ENCODE results near the gene PAEP.
"Not testable (repeated sequence)": the region's sequence is repeated elsewhere in the genome, so short reads cannot be mapped to it uniquely, and the experiment has no call there.

PAEP gene

DNA sequence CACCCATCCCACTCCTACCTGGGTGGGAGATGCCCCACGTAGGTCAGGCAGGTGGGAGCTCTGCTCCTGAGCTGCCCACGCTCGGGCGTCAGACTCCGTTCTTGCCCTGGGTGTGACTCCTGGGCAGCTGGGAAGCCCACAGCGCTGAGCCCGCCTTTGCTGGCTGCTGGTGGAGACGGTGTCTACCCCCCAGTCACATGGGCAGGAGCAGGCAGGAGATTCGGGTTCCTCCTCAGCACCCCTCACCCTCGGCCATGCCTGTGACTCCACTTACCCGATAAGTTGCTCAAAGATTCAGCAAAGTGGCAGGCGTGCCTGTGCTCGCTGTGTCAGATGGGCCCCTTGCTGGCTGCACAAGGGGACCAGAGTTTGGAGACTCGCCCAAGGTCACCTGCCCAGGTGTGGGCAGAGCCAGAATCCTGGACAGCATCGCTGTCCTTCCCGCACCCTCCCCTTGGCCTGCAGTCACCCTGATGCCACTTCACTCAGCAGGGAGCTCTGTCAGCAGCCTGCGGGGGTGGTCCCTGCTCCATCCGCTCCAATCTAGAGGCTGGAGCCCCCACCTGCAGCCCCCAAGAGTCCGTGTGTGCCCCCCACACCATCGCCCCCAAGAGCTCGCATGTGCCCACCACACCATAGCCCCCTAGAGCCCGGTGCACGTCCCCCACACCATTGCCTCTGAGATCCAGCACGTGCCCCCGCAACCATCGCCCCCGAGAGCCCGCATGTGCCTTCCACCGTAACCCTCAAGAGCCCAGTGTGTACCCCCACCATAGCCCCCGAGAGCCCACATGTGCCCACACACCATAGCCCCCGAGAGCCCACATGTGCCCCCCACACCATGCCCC, 36.1 kb upstream of the PAEP start:
- intact Hi-C loops (cut with DNase I) = no loop called here
- peak in 2 of 10 donors; percentile 78 to 82 for DNase-seq

DNA sequence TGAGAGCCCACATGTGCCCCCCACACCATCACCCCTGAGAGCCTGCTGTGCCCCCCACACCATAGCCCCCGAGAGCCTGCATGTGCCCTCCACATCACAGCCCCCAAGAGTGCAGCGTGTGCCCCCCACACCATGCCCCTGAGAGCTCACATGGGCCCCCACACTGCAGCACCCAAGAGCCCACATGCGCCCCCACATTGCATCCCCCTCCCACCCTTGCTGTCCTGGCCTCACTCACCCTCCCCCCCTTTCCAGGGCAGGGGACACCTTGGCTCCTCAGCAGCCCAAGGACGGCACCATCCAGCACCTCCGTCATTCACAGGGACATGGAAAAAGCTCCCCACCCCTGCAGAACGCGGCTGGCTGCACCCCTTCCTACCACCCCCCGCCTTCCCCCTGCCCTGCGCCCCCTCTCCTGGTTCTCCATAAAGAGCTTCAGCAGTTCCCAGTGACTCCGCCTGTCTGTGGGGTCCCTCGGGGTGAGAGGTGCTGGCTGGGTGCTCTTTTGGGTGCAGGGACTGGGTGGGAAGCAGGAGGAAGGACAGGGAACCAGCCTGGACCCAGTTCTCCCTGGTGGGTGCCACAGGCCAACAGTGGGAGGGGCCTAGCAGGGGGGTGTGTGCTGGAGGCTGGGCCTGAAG, 35.3 kb upstream of the PAEP start:
- intact Hi-C loops (cut with DNase I) = no loop called here
- DNase-seq = peak in 2 of 10 donors; percentile 46 to 52

GRCh38 chr9:135526730-135527571, 34.6 kb upstream of the PAEP start:
- peak in 2 of 10 donors; percentile 67 to 70 for DNase-seq
- intact Hi-C loops (cut with DNase I) = no loop called here

DNA sequence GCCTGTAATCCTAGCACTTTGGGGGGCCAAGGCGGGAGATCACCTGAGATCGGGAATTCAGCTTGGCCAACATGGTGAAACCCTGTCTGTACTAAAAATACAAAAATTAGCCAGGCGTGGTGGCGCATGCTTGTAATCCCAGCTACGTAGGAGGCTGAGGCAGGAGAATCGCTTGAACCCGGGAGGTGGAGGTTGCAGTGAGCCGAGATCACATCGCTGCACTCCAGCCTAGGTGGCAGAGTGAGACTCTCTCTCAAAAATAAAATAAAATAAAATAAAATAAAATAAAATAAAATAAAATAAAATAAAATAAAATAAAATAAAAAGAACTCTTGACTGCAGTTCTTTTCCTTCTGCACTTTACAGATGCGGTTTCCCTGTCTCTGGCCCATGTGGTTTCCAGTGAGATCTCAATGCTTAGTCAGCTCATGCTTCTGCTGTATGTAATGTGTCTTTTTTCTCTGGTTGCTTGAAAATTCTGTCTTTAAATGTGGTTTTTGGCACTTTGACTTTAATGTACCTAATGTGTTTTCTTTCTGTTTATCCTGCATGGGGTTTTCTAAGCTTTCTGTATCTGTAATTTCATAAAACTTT, 32.6 kb upstream of the PAEP start:
- intact Hi-C loops (cut with DNase I) = not testable (repeated sequence)
- peak in 1 of 10 donors; percentile 61 for DNase-seq

GRCh38 chr9:135530146-135530545, 31.4 kb upstream of the PAEP start:
- intact Hi-C loops (cut with DNase I) = no loop called here
- DNase-seq = peak in 1 of 10 donors; percentile 18

- intact Hi-C loops (cut with DNase I) = no loop called here
- DNase-seq = peak in 1 of 10 donors; percentile 34
Observed at GRCh38 chr9:135531096-135531495, 30.5 kb upstream of the PAEP start.

- intact Hi-C loops (cut with DNase I) = no loop called here
- no peak for DNase-seq
Observed at GRCh38 chr9:135533113-135533512, 28.4 kb upstream of the PAEP start.

- no peak for DNase-seq
- intact Hi-C loops (cut with DNase I) = no loop called here
Observed at GRCh38 chr9:135533674-135534073, 27.9 kb upstream of the PAEP start.

DNA sequence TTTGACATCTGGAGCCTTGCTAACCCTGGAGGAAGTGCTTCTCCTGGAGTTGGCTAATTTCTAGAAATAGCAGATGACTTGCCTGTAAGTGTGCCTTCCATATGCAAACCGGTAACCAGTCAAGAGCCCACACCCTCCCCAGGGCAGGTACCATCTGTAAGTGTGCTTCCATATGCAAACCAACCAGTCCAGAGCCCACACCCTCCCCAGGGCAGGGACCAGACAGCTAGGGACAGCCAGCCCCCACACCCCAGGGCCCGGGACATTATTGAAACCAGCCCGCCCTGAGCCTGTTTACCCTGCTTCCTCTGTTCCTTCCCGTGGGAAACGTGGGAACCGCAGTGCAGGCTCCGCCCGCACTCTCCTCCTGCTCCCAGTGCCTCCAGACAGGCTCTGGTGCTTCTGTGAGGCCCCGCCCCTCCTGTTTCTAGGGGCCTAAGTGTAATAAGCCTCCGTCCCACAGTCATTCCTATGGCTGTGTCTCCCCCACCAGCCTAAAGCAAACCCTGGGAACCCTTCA, 27.3 kb upstream of the PAEP start:
- intact Hi-C loops (cut with DNase I) = not testable (repeated sequence)

GRCh38 chr9:135534826-135535225, 26.7 kb upstream of the PAEP start:
- intact Hi-C loops (cut with DNase I) = not testable (repeated sequence)
- peak in 1 of 10 donors; percentile 76 for DNase-seq

More for the DNA sequence above, 27.3 kb upstream of the PAEP start:
- DNase-seq = not testable (repeated sequence)

- intact Hi-C loops (cut with DNase I) = not testable (repeated sequence)
- peak in 1 of 10 donors; percentile 73 for DNase-seq
Observed at GRCh38 chr9:135535631-135536030, 25.9 kb upstream of the PAEP start.

- intact Hi-C loops (cut with DNase I) = no loop called here
- no peak for DNase-seq
Observed at GRCh38 chr9:135536216-135536615, 25.3 kb upstream of the PAEP start.

- intact Hi-C loops (cut with DNase I); DNase-seq: not testable (repeated sequence)
Observed at GRCh38 chr9:135543262-135543894, 18.2 kb upstream of the PAEP start.

DNA sequence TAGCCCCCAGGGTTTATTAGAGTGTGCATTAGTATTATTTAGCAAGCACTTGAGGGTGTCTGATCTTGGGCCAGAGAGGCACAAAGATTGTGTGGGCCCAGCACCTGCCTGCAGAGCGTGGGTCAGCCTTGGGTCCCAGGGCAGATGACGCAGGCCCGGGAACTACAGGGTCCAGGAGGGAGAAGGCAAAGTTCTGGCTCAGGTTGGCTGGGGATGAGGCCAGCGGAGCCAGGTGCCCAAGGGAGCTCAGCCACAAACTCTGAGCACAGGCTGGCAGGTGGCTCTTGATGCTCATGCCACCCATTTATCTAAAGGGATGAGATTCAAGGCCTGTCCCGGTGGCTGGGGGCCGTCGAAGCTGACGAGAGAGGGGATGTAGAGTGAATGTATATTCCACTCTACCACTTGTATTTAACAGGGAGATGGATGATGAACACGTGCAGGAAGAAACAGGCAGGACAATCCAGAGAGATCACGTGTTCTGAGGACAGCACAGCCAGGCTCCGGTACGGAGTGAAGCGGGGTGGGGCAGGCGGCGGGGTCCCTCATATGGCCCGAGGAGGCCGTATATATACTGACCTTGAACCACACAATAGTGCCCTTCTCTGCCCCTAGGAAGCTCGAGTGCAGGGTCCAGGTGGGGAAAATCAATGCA, 16.4 kb upstream of the PAEP start:
- intact Hi-C loops (cut with DNase I) = no loop called here
- peak in 1 of 10 donors; percentile 77 for DNase-seq

DNA sequence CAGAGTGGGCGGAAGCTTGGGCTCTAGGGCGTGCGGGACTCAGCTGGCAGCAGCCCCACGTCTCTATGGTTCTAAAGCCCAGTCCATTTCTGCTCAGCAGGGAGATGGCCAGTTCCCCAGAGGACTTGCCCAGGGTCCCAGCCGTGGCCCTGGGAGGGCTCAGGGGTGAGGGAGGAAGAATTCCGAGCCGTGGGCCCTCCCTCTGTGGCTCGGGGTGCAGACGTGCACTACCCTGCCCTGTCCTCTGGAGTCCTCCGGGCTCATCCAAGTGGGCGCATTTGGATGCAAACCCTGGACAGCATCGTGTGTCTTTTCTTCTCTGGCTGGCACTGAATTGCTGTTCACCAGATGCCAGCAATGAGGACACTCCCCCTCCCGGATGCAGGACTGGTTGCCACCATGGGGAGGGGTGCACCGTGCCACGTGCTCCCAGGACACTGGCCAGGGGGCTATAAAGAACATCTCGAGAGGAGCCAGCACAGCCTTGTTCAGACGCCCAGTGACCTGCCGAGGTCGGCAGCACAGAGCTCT, 15.8 kb upstream of the PAEP start, which contains the start of gene OBP2A:
OBP2A (plus strand) TSS at position 481 of the 531 bp plus-strand sequence. CDS start 55 bp downstream, outside the sequence.
- intact Hi-C loops (cut with DNase I) = not testable (repeated sequence)
- DNase-seq = peak in 1 of 10 donors; percentile 24

GRCh38 chr9:135546792-135547617, 14.6 kb upstream of the PAEP start:
- intact Hi-C loops (cut with DNase I) = not testable (repeated sequence)
- peak in 2 of 10 donors; percentile 59 to 71 for DNase-seq

GRCh38 chr9:135547756-135548736, 13.5 kb upstream of the PAEP start:
- peak in 1 of 10 donors; percentile 63 for DNase-seq
- intact Hi-C loops (cut with DNase I) = no loop called here
